ENCODE measurements around the gene PSMD1.

The PSMD1 gene

DNA sequence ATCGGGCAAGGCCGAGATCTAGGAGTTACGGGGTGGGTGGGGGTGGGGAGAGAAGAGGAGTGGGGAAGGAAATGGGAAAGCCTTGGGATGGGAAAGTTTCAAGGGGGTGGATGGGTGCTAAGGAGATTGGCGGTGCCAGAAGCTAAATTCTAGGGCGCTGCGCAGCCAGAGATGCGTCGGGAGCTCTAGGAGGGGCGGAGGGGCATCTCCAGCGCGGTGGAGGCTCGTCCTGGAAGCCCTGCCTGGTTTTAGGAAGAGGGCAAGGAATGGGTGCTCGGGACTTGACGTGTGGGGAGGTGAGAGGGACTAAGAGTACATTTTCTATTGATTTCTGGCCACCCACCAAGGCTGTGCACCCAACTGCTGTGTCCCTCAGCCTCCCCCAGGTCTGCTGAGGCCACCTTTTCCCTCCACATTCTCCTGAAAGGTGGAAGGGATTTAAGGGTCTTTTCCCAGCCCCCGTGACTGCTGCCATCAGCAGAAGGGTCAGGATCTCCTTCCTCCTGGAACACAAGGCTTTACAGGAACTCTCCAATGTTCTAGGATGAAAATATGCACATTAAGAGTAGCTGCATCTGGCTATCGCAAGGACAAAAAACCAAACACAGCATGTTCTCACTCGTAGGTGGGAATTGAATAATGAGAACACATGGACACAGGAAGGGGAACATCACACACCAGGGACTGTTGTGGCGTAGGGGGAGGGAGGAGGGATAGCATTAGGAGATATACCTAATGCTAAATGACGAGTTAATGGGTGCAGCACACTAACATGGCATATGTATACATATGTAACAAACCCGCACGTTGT is 18.0 kb upstream of the PSMD1 start:
- TF ChIP-seq CTCF (IDR thresholded peaks at IDR 0.05; ENCODE audit: low read depth, low read length) (no peak), EZH2phosphoT487 (IDR thresholded peaks at IDR 0.05; ENCODE audit: low read depth) (no peak)
- no peaks in the 10 kb centered on the region for H3K79me2 ChIP-seq (ENCODE audit: low read length)
- H3K4me2 ChIP-seq (ENCODE audit: low read length): no peak overlapping the region
- no peak overlapping the region for H3K9ac ChIP-seq (ENCODE audit: low read length)
- peaks cover 4% of the 10 kb centered on the region; the same call in 1 of the 2 replicates for H3K4me1 ChIP-seq (ENCODE audit: low read length)
- no peaks in the 10 kb centered on the region for H3K36me3 ChIP-seq (replicated peaks; ENCODE audit: low read depth, low read length)
- H3K9me3 ChIP-seq (ENCODE audit: insufficient read depth, low read length): no peaks in the 10 kb centered on the region
- no peaks in the 10 kb centered on the region for H4K20me1 ChIP-seq (ENCODE audit: insufficient read depth, low read length)
- no peak overlapping the region for H3K4me3 ChIP-seq (ENCODE audit: low read length)
- no peak overlapping the region for H3K27ac ChIP-seq (ENCODE audit: low read length)
- no peak overlapping the region for H2AFZ ChIP-seq (ENCODE audit: low read depth, low read length)
- H3K27me3 ChIP-seq (ENCODE audit: low read depth, low read length): 0 out of 2 replicates have a peak, but pooled peaks cover 3% of the 10 kb centered on the region

DNA sequence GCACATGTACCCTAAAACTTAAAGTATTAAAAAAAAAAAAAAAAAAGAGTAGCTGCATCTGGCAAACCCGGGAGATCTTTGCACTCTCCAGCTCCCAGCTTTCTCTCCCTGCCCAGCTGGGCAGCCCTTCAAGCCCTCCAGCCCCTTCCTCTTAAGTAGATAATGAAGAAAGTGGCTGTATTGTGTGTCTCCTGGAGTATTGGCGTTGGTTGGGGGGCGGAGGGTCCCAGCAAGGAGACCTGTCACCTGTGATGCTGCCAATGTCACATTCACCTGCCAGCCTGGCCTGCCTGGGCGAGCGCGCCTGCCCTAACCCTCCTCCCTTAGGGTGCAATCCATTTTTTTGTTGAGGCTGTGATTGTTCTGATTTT is 17.4 kb upstream of the PSMD1 start:
- Histone ChIP-seq H3K4me2 (ENCODE audit: low read length) (no peak overlapping the region), H4K20me1 (ENCODE audit: insufficient read depth, low read length) (no peaks in the 10 kb centered on the region), H3K9me3 (ENCODE audit: insufficient read depth, low read length) (no peaks in the 10 kb centered on the region), H3K9ac (ENCODE audit: low read length) (no peak overlapping the region), H3K27ac (ENCODE audit: low read length) (no peak overlapping the region), H2AFZ (ENCODE audit: low read depth, low read length) (no peak overlapping the region), H3K79me2 (ENCODE audit: low read length) (no peaks in the 10 kb centered on the region), H3K27me3 (ENCODE audit: low read depth, low read length) (0 out of 2 replicates have a peak, but pooled peaks cover 3% of the 10 kb centered on the region), H3K4me1 (ENCODE audit: low read length) (peaks cover 3% of the 10 kb centered on the region; the same call in 1 of the 2 replicates), H3K36me3 (replicated peaks; ENCODE audit: low read depth, low read length) (no peaks in the 10 kb centered on the region), H3K4me3 (ENCODE audit: low read length) (no peak overlapping the region)
- TF ChIP-seq CTCF (IDR thresholded peaks at IDR 0.05; ENCODE audit: low read depth, low read length) (no peak), EZH2phosphoT487 (IDR thresholded peaks at IDR 0.05; ENCODE audit: low read depth) (no peak)

- TF ChIP-seq EZH2phosphoT487 (IDR thresholded peaks at IDR 0.05; ENCODE audit: low read depth) (no peak), CTCF (IDR thresholded peaks at IDR 0.05; ENCODE audit: low read depth, low read length) (no peak)
- Histone ChIP-seq H3K79me2 (ENCODE audit: low read length) (no peaks in the 10 kb centered on the region), H3K9ac (ENCODE audit: low read length) (no peak overlapping the region), H2AFZ (ENCODE audit: low read depth, low read length) (no peak overlapping the region), H3K27ac (ENCODE audit: low read length) (no peak overlapping the region), H3K4me2 (ENCODE audit: low read length) (no peak overlapping the region), H3K4me1 (ENCODE audit: low read length) (no peaks in the 10 kb centered on the region), H3K36me3 (replicated peaks; ENCODE audit: low read depth, low read length) (no peaks in the 10 kb centered on the region), H3K4me3 (ENCODE audit: low read length) (no peak overlapping the region), H3K27me3 (ENCODE audit: low read depth, low read length) (0 out of 2 replicates have a peak, but pooled peaks cover 3% of the 10 kb centered on the region), H4K20me1 (ENCODE audit: insufficient read depth, low read length) (no peaks in the 10 kb centered on the region), H3K9me3 (ENCODE audit: insufficient read depth, low read length) (no peaks in the 10 kb centered on the region)
Observed at GRCh38 chr2:231039821-231040364, 16.8 kb upstream of the PSMD1 start.

- H3K4me1 ChIP-seq (ENCODE audit: low read length): no peaks in the 10 kb centered on the region
- 0 out of 2 replicates have a peak, but pooled peaks cover 3% of the 10 kb centered on the region for H3K27me3 ChIP-seq (ENCODE audit: low read depth, low read length)
- H3K27ac ChIP-seq (ENCODE audit: low read length): no peak overlapping the region
- no peak for TF ChIP-seq CTCF (IDR thresholded peaks at IDR 0.05; ENCODE audit: low read depth, low read length)
- TF ChIP-seq EZH2phosphoT487 (IDR thresholded peaks at IDR 0.05; ENCODE audit: low read depth): no peak
- H3K79me2 ChIP-seq (ENCODE audit: low read length): no peaks in the 10 kb centered on the region
- no peak overlapping the region for H3K4me2 ChIP-seq (ENCODE audit: low read length)
- no peaks in the 10 kb centered on the region for H4K20me1 ChIP-seq (ENCODE audit: insufficient read depth, low read length)
- no peaks in the 10 kb centered on the region for H3K9me3 ChIP-seq (ENCODE audit: insufficient read depth, low read length)
- H3K36me3 ChIP-seq (replicated peaks; ENCODE audit: low read depth, low read length): no peaks in the 10 kb centered on the region
- H3K4me3 ChIP-seq (ENCODE audit: low read length): no peak overlapping the region
- no peak overlapping the region for H3K9ac ChIP-seq (ENCODE audit: low read length)
- H2AFZ ChIP-seq (ENCODE audit: low read depth, low read length): no peak overlapping the region; the same call in 1 of the 2 replicates
Observed at GRCh38 chr2:231041061-231041689, 15.5 kb upstream of the PSMD1 start.

Measured in OCI-LY3 (cell line).